ENCODE measurements around the gene SH3RF3. TPM values are rescaled to one million over a fixed set of nuclear protein-coding genes. Genes with fewer than 3 reads are reported as not detected.

SH3RF3 gene
- total and polyA plus RNA-seq, 9 of the 15 experiments (the other 6 are each of a cell fraction or from before 2014, with no cell fraction given) = 0.02 TPM; not detected in 8

GRCh38 chr2:109242654-109243331, 113.8 kb downstream of the SH3RF3 start (continued):
- TF ChIP-seq HNRNPL (IDR thresholded peaks at IDR 0.05; ENCODE audit: low read depth, low read length) = no peak
- no peak for TF ChIP-seq ZNF140 (CRISPR knock-in tag; IDR thresholded peaks at IDR 0.05)
- TF ChIP-seq ZBTB9 (CRISPR knock-in tag; IDR thresholded peaks at IDR 0.05) = no peak
- TF ChIP-seq KAT8 (IDR thresholded peaks at IDR 0.05; ENCODE audit: low read depth) = no peak
- no peak for TF ChIP-seq ZNF280B (CRISPR knock-in tag; IDR thresholded peaks at IDR 0.05)
- no peak for TF ChIP-seq MEIS2 (IDR thresholded peaks at IDR 0.05; ENCODE audit: partially characterized antibody)
- no peak for TF ChIP-seq TAL1 (IDR thresholded peaks at IDR 0.05)
